Eye (tissue), 1 donor: ENCODE measurements around the gene STMP1.
"Not testable (repeated sequence)": the region's sequence is repeated elsewhere in the genome, so short reads cannot be mapped to it uniquely, and the experiment has no call there.

Experiments
- DNase-seq: peaks from one replicate; pipeline ENCODE4 v3.0.0-alpha.2; 2015

STMP1 gene

GRCh38 chr7:135665042-135665441 lies 2.7 kb downstream of the STMP1 start:
- no peak for DNase-seq

GRCh38 chr7:135666156-135666555 lies 3.8 kb downstream of the STMP1 start:
- no peak for DNase-seq

DNA sequence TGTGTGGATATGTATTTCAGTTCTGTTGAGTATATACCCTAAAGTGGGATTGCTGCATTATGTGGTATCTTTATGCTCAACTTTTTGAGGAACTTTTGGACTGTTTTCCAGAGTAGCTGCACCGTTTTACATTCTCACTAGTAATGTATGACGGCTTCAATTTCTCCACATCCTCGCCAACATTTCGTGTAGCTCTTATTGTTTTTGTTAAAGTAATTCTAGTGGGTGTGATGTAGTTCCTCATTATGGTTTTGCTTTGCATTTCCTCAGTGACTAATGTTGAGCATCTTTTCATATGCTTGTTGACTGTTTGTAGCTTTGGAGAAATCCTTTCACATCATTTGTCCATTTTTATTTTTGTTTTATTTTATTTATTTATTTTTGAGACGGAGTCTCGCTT lies 4.5 kb downstream of the STMP1 start:
- DNase-seq = no peak

DNA sequence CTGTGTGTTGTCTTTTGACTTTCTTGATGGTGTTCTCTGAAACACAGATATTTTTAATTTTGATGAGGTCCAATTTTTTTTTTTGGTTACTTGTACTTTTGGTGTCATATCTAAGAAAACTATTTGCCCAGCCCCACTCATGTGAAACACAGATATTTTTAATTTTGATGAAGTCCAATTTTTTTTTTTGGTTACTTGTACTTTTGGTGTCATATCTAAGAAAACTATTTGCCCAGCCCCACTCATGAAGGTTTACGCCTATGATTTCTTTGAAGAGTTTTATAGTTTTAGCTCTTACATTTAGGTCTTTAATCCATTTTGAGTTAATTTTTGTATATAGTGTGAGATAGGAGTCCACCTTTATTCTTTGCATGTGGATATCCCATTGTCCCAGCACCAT lies 5.3 kb downstream of the STMP1 start:
- not testable (repeated sequence) for DNase-seq

DNA sequence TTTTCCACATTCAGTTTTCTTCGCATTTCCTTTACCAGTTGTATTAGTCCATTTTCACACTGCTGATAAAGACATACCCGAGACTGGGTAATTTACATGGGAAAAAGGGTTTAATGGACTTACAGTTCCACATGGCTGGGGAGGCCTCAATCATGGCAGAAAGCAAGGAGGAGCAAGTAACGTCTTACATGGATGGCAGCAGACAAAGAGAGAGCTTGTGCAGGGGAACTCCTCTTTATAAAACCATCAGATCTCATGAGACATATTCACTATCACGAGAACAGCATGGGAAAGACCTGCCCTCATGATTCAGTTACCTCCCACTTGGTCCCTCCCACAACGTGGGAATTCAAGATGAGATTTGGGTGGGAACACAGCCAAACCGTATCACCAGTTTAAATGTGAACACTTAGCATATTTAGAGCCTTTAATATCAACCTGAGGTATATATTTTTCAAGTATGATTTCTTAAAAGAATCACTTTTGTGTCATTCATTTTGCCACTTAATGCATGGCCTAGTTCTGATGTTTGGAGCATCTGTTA lies 6.6 kb downstream of the STMP1 start:
- not testable (repeated sequence) for DNase-seq

- DNase-seq = no peak
Measured at GRCh38 chr7:135669774-135670173, 7.5 kb downstream of the STMP1 start.

- no peak for DNase-seq
Measured at GRCh38 chr7:135670179-135670578, 7.9 kb downstream of the STMP1 start.

GRCh38 chr7:135672560-135673359 lies 10.4 kb downstream of the STMP1 start:
- peak; percentile 80 for DNase-seq

GRCh38 chr7:135673360-135673706 lies 11.0 kb downstream of the STMP1 start:
- DNase-seq = no peak

- DNase-seq = no peak
Measured at GRCh38 chr7:135678612-135679575, 16.6 kb downstream of the STMP1 start.

DNA sequence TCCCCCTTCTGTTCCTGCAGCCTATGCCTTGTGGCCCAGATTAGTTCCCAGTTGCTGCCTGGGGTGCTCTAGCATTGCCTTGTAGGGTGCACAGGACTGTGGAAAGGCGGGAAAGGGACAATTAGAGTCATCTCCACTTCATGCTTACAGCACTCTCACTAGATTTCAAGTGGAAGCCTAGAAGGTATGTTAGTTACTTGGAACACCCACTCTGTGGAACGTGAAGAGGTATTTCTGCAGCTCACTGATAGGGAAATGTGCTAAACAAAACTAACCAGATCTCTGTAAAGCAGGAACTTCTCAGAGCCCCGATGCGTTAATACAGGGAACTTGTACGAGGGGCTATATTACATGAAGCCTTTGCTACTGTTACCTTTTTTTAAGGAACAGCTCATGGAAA lies 19.4 kb downstream of the STMP1 start:
- DNase-seq = no peak

GRCh38 chr7:135682191-135682590 lies 19.9 kb downstream of the STMP1 start:
- DNase-seq = no peak

DNA sequence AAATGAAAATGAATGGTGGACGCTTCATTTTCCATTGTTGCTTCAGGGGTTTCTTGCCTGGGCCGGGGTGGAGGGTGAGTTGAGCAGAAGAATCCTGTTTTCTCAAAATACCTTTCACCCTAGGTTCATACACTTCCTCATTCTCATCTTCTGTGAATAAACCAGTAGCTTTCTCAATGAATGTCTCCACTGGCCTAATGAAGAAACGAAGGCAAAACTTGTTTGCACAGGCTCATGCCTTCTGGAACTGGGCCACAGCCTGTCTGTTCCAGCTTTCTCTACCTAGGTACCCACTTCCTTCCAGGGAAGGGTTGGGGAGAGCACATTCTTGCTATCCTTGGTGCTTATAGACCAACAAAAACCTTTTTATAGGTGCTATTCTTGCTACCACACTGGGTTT lies 21.3 kb downstream of the STMP1 start:
- no peak for DNase-seq

DNA sequence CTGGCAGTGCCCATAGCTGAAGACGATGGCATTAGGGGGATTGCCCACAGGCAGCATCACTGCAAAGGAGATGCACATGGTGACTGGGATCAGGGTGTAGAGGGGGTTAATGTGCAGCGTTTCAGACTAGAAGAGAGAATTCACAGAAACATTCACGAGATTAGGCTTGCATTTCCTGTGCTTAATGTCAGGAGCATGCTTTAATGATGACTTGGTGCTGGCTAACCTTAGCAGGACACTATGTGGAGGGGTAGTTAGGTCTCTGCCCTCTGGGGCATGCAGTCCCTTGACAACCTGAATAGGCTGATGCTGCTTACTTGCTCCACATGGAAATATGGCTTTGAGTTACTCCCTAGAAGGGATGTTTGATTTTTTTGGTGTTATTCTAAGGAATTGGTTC lies 21.8 kb downstream of the STMP1 start:
- DNase-seq = no peak

DNA sequence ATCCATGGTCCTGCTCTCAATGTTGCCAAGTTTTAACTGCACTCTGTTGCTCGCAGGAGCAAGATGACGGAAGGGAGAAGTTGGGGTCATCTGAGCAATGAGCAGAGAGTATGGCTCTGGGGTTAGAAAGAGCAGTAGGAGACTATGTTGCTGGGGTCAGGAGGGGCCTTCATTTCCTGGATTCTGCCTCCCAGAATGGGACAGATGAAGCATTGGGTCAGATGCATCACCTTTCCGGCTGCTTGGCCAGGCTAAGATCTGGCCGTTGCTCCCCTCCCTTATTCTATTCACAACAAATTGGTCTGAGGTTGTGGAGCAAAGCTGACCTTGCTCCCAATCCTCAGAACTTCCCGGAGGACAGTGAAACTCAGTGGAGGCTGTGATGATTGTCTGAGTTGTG lies 22.4 kb downstream of the STMP1 start:
- DNase-seq = no peak

DNA sequence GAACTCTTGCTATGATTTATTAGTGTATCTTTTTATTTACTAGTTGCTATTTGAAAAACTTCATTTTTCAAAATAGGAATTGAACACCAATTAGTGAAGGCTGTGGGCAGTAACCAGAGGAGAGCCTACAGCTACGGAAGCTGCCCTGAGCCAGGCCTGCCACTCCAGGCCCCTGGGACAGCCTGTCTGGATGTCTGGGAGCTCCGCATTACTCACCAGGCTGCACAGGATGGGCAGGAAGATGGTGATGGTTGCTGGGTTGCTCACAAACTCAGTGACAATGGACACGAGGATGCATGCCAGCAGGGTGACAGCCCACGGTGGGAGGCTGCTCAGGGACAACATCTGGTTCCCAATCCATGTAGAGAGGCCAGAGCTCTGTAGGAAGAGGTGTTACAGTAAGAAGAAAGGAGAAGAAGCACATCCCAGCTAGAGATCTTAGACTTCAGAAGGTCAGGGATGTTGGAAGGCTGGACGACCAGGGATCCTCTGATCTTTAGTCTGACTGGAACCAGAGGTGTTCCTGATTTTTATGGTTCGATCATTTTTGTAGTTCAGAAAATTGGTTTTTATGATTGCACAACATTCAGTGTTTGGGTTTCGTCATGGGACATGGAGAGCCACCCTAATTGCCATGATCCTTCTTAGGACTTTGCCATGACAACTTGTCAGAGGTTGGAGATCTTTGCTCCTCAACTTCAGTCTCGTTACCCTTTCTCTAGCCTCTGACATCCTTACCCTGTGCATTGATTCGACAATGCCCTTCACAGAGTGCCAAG lies 23.2 kb downstream of the STMP1 start:
- no peak for DNase-seq

GRCh38 chr7:135687466-135687865 lies 25.2 kb downstream of the STMP1 start:
- DNase-seq = no peak

- no peak for DNase-seq
Measured at GRCh38 chr7:135690566-135690965, 28.3 kb downstream of the STMP1 start.

DNA sequence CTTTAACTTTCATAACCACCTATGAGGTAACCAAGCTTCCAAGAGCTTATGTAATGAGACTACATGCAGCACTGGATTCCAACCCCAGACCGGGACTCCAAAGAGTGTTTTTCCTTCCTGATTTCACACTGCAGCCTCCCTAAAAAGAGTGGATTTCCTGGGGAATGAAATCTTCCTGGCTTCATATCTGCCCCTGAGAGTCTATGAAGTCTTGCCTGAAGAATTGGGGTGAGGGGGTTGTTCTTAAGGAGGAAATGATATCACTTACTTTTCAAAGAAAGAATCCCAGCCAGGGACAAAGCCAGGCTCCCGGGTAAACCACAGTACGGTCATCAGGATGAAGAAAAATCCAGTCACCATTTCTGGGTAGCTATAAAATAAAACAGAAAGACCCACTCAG lies 29.7 kb downstream of the STMP1 start:
- DNase-seq = no peak

GRCh38 chr7:135692606-135693005 lies 30.3 kb downstream of the STMP1 start:
- DNase-seq = not testable (repeated sequence)

- DNase-seq = no peak
Measured at GRCh38 chr7:135693558-135693957, 31.2 kb downstream of the STMP1 start.

DNA sequence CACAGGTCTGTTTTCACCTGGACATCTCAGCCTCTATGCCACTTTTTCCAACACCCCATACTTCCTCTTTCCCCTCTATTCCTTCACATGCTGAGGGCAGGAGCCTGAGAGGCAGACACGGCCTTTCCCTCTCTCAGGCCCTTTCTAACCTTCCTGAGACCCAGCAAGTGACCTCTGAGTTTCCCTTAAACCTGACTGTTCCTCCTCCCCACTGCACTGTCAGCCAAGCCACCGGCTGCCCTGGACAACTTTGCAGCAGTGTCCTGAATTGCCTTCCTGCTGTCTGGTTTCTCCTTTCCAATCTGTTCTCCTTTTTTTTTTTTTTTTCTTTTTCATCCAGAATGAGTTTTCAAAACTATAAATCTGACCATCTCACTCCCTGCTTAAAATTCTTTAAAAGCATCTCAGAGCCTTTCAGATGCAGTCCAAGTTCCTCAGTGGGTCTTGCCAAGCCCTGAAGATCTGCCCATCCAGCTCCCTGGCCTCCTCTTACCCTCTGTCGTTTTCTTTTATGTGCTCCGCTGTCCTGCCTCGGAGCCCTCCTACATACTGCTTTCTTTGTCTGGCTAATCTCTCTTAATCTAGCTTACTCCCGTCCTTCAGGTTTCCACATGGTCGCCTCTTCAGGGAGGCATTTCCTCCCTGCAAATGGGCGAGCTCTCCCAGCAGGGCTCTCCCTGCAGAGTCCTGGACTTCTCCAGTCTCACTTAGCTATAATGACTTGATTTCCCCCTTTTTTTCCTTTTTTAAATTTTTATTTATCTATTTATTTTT lies 35.1 kb downstream of the STMP1 start:
- DNase-seq = no peak
